Natural killer cell (primary cell): ENCODE measurements around the gene MYLK. TPM values are rescaled to one million over a fixed set of nuclear protein-coding genes. Genes with fewer than 3 reads are reported as not detected.

Experiments
- ATAC-seq, 3 donors: fragments of 150-1000 bp in 2 of 3; fragments of 200-7000 bp in 1 of 3; cut with Tn5 transposase; 1 replicate in 1 of 3; 2 replicates in 2 of 3; pipeline ENCODE4 v1.10.0; 2021; ENCODE audit warnings: mild to moderate bottlenecking in 2 of 3, moderate library complexity in 2 of 3
- DNase-seq, 2 donors: peaks; one replicate each; pipeline versions ENCODE4 v3.0.0 to v3.0.0-alpha.2; 2013 to 2021; ENCODE audit warnings: mixed read lengths in 1 of 2
- H3K27ac ChIP-seq: one replicate; pipeline ENCODE4 v1.5.1; 2013; ENCODE audit warnings: mild to moderate bottlenecking, low read length
- H3K27me3 ChIP-seq: one replicate; pipeline ENCODE4 v1.6.1; 2013; ENCODE audit warnings: low read length; ENCODE audit not compliant: control insufficient read depth, insufficient read depth
- H3K36me3 ChIP-seq: one replicate; pipeline ENCODE4 v1.6.1; 2013; ENCODE audit warnings: low read length; ENCODE audit not compliant: control insufficient read depth, insufficient read depth
- H3K4me1 ChIP-seq: one replicate; pipeline ENCODE4 v1.6.1; 2013; ENCODE audit warnings: low read length; ENCODE audit not compliant: control insufficient read depth, insufficient read depth
- H3K4me3 ChIP-seq: one replicate; pipeline ENCODE4 v1.5.1; 2013; ENCODE audit warnings: low read length
- H3K9me3 ChIP-seq: one replicate; pipeline ENCODE4 v1.6.1; 2013; ENCODE audit warnings: low read length; ENCODE audit not compliant: control insufficient read depth, insufficient read depth
- H3K27ac Mint-ChIP-seq, 2 donors: one replicate each; pipeline ENCODE4 v1.8.0; 2022; ENCODE audit warnings: mild to moderate bottlenecking in 2 of 2, mixed read lengths in 2 of 2, moderate library complexity in 1 of 2
- H3K27me3 Mint-ChIP-seq, 2 donors: one replicate each; pipeline ENCODE4 v1.8.0; 2022; ENCODE audit warnings: low read depth in 2 of 2, mixed read lengths in 2 of 2
- H3K36me3 Mint-ChIP-seq: one replicate; pipeline ENCODE4 v1.8.0; 2022; ENCODE audit warnings: mixed read lengths
- H3K4me1 Mint-ChIP-seq, 2 donors: one replicate each; pipeline ENCODE4 v1.8.0; 2022; ENCODE audit warnings: mixed read lengths in 2 of 2
- H3K4me3 Mint-ChIP-seq: one replicate; pipeline ENCODE4 v1.8.0; 2022; ENCODE audit warnings: mild to moderate bottlenecking, moderate library complexity, mixed read lengths
- H3K9me3 Mint-ChIP-seq, 2 donors: one replicate each; pipeline ENCODE4 v1.8.0; 2022; ENCODE audit warnings: mixed read lengths in 2 of 2
- CTCF ChIP-seq: fragments of 200-600 bp; IDR thresholded peaks from one replicate; pipeline ENCODE4 v1.8.0; 2022; ENCODE audit warnings: antibody characterized with exemption
- WGBS: methylation state at CpG from one replicate; pipeline ENCODE4 v1.1.7; 2013; ENCODE audit warnings: missing lambda C conversion rate; ENCODE audit not compliant: insufficient coverage; 5-methylcytosine and 5-hydroxymethylcytosine counted together
- intact Hi-C: fragments of 100-400 bp; cut with micrococcal nuclease; formaldehyde crosslinking; loops from one replicate; pipeline ENCODE4 v1.14.2; 2022
- total RNA-seq, 4 donors: library from RNA; stranded (reverse); fragments of 120-200 nt in 1 of 4; gene quantifications; one replicate each; pipeline versions ENCODE4 v1.2.3 to v1.2.4, GENCODE V29; 2013 to 2022

MYLK gene
- total RNA-seq, 3 donors from 2014 or later (not counting 1 experiment from before 2014, with no cell fraction given) = 0.39 to 5.4 (median 3.4) TPM

GRCh38 chr3:123791073-123791370, 93.1 kb downstream of the MYLK start:
- DNase-seq (no peak), ATAC-seq (no peak)
- Histone ChIP-seq H3K4me3 (no peak overlapping the region), H3K36me3 (no peaks in the 10 kb centered on the region), H3K9me3 (no peaks in the 10 kb centered on the region), H3K4me1 (no peaks in the 10 kb centered on the region), H3K27me3 (no peaks in the 10 kb centered on the region), H3K27ac (no peak overlapping the region)
- Mint-ChIP-seq H3K36me3 (no peaks in the 10 kb centered on the region), H3K4me3 (no peak overlapping the region), H3K27ac (no peak overlapping the region), H3K9me3 (no peaks in the 10 kb centered on the region), H3K27me3 (peaks cover 3 to 9% of the 10 kb centered on the region in 2 donors), H3K4me1 (no peaks in the 10 kb centered on the region)
- no peak for TF ChIP-seq CTCF
- intact Hi-C loops = no loop called here
- 77% methylated on average over 3 of the region's 3 CpGs for WGBS

GRCh38 chr3:123790254-123791072, 93.7 kb downstream of the MYLK start:
- Mint-ChIP-seq H3K9me3 (no peaks in the 10 kb centered on the region), H3K27me3 (peaks cover 3 to 9% of the 10 kb centered on the region in 2 donors), H3K27ac (no peak overlapping the region), H3K36me3 (no peaks in the 10 kb centered on the region), H3K4me1 (no peaks in the 10 kb centered on the region), H3K4me3 (no peak overlapping the region)
- Histone ChIP-seq H3K4me3 (no peak overlapping the region), H3K27me3 (no peaks in the 10 kb centered on the region), H3K9me3 (no peaks in the 10 kb centered on the region), H3K36me3 (no peaks in the 10 kb centered on the region), H3K27ac (no peak overlapping the region), H3K4me1 (no peaks in the 10 kb centered on the region)
- 90% methylated on average over 7 of the region's 9 CpGs for WGBS
- TF ChIP-seq CTCF = no peak
- no peak for ATAC-seq
- no peak for DNase-seq
- intact Hi-C loops = no loop called here

- H3K36me3 Mint-ChIP-seq = no peaks in the 10 kb centered on the region
- DNase-seq (no peak), ATAC-seq (no peak)
- Histone ChIP-seq H3K9me3 (no peaks in the 10 kb centered on the region), H3K27me3 (no peaks in the 10 kb centered on the region), H3K36me3 (no peaks in the 10 kb centered on the region), H3K27ac (no peak overlapping the region), H3K4me3 (no peak overlapping the region), H3K4me1 (no peaks in the 10 kb centered on the region)
- no peaks in the 10 kb centered on the region for H3K4me1 Mint-ChIP-seq
- intact Hi-C loops = no loop called here
- no peak overlapping the region for H3K27ac Mint-ChIP-seq
- no peak for TF ChIP-seq CTCF
- no peaks in the 10 kb centered on the region for H3K9me3 Mint-ChIP-seq
- peaks cover 3 to 9% of the 10 kb centered on the region in 2 donors for H3K27me3 Mint-ChIP-seq
- no peak overlapping the region for H3K4me3 Mint-ChIP-seq
- WGBS = 93% methylated on average over 5 of the region's 5 CpGs
Measured at GRCh38 chr3:123789760-123790159, 94.4 kb downstream of the MYLK start.

- no peak overlapping the region for H3K4me3 ChIP-seq
- no peak for TF ChIP-seq CTCF
- H3K27ac ChIP-seq = no peak overlapping the region
- 89% methylated on average over 9 of the region's 9 CpGs for WGBS
- H3K4me1 ChIP-seq = no peaks in the 10 kb centered on the region
- no peak for DNase-seq
- ATAC-seq = no peak
- no peaks in the 10 kb centered on the region for H3K36me3 Mint-ChIP-seq
- H3K27ac Mint-ChIP-seq = no peak overlapping the region
- no peaks in the 10 kb centered on the region for H3K27me3 ChIP-seq
- intact Hi-C loops = no loop called here
- peaks cover 6 to 9% of the 10 kb centered on the region in 2 donors for H3K27me3 Mint-ChIP-seq
- no peaks in the 10 kb centered on the region for H3K36me3 ChIP-seq
- no peaks in the 10 kb centered on the region for H3K9me3 ChIP-seq
- H3K4me1 Mint-ChIP-seq = no peaks in the 10 kb centered on the region
- H3K9me3 Mint-ChIP-seq = no peaks in the 10 kb centered on the region
- no peak overlapping the region for H3K4me3 Mint-ChIP-seq
Measured at GRCh38 chr3:123789160-123789559, 95.0 kb downstream of the MYLK start.
